Ascending aorta (tissue), 2 donors: ENCODE results near the gene GPR27. TPM values are rescaled to one million over a fixed set of nuclear protein-coding genes. Genes with fewer than 3 reads are reported as not detected.
A peak's percentile ranks its signal among the peaks of the same experiment; 100 is the strongest.

Source experiments
- DNase-seq, 2 donors: peaks; one replicate each; pipeline ENCODE4 v3.0.0-alpha.2; 2019; ENCODE audit warnings: low spot score in 2 of 2
- H3K27ac ChIP-seq, 2 donors: fragments of 200-600 bp; sonication (generic); one replicate each; pipeline ENCODE4 v1.5.1; 2016 to 2017; ENCODE audit warnings: mild to moderate bottlenecking in 1 of 2
- H3K27me3 ChIP-seq: fragments of 200-600 bp; sonication (generic); one replicate; pipeline ENCODE4 v1.5.1; 2017
- H3K36me3 ChIP-seq, 2 donors: fragments of 200-600 bp; sonication (generic); one replicate each; pipeline ENCODE4 v1.5.1; 2016
- H3K4me1 ChIP-seq, 2 donors: fragments of 200-600 bp; sonication (generic); one replicate each; pipeline ENCODE4 v1.5.1; 2016 to 2017; ENCODE audit warnings: mild to moderate bottlenecking in 1 of 2
- H3K4me3 ChIP-seq, 2 donors: fragments of 200-600 bp; sonication (generic); one replicate each; pipeline ENCODE4 v1.5.1; 2016 to 2017; ENCODE audit warnings: mild to moderate bottlenecking in 1 of 2
- H3K9me3 ChIP-seq, 2 donors: fragments of 200-600 bp; sonication (generic); one replicate each; pipeline ENCODE4 v1.5.1; 2016
- CTCF ChIP-seq, 3 experiments: fragments of 200-600 bp in 2 of 3; fragments of 450-650 bp in 1 of 3; sonication (generic) in 2 of 3; IDR thresholded peaks; one replicate each; pipeline ENCODE4 v1.5.1; 2016 to 2019; ENCODE audit warnings: antibody characterized with exemption in 3 of 3, mild to moderate bottlenecking in 1 of 3, moderate library complexity in 1 of 3
- intact Hi-C: fragments of 100-400 bp; cut with DNase I; formaldehyde crosslinking; loops from one replicate; pipeline ENCODE4 v1.15.1; 2023
- total RNA-seq: library from RNA; depleted of rRNA; stranded (reverse); fragments of >200 nt; gene quantifications from one replicate; pipeline ENCODE4 v1.1.0, GENCODE V29; 2016

GPR27 gene
- total RNA-seq, 1 donor from 2014 or later = 2.4 TPM

GRCh38 chr3:71779674-71780377, 26.2 kb downstream of the GPR27 start:
- intact Hi-C loops = no loop called here
- H3K9me3 ChIP-seq = no peaks in the 10 kb centered on the region
- H3K4me1 ChIP-seq = peaks cover 3 to 8% of the 10 kb centered on the region in 2 donors
- no peaks in the 10 kb centered on the region for H3K36me3 ChIP-seq
- DNase-seq = no peak
- H3K27ac ChIP-seq = no peak overlapping the region
- no peak for TF ChIP-seq CTCF (IDR thresholded peaks at IDR 0.05)
- peaks cover 26% of the 10 kb centered on the region for H3K27me3 ChIP-seq
- H3K4me3 ChIP-seq = no peak overlapping the region

GRCh38 chr3:71780430-71780829, 26.8 kb downstream of the GPR27 start:
- no peaks in the 10 kb centered on the region for H3K36me3 ChIP-seq
- H3K4me3 ChIP-seq = no peak overlapping the region
- H3K9me3 ChIP-seq = no peaks in the 10 kb centered on the region

GRCh38 chr3:71783152-71783551, 29.5 kb downstream of the GPR27 start:
- no peak overlapping the region for H3K27ac ChIP-seq
- TF ChIP-seq CTCF (IDR thresholded peaks at IDR 0.05) = no peak
- H3K4me3 ChIP-seq = no peak overlapping the region
- no peaks in the 10 kb centered on the region for H3K36me3 ChIP-seq
- DNase-seq = no peak
- intact Hi-C loops = no loop called here
- H3K4me1 ChIP-seq = peaks cover 4 to 9% of the 10 kb centered on the region in 2 donors
- H3K9me3 ChIP-seq = no peaks in the 10 kb centered on the region
- H3K27me3 ChIP-seq = peaks cover 26% of the 10 kb centered on the region

More at GRCh38 chr3:71780430-71780829, 26.8 kb downstream of the GPR27 start:
- no peak for DNase-seq
- no peak overlapping the region for H3K27ac ChIP-seq
- intact Hi-C loops = no loop called here
- peaks cover 4 to 9% of the 10 kb centered on the region in 2 donors for H3K4me1 ChIP-seq
- TF ChIP-seq CTCF (IDR thresholded peaks at IDR 0.05) = no peak
- peaks cover 26% of the 10 kb centered on the region for H3K27me3 ChIP-seq

DNA sequence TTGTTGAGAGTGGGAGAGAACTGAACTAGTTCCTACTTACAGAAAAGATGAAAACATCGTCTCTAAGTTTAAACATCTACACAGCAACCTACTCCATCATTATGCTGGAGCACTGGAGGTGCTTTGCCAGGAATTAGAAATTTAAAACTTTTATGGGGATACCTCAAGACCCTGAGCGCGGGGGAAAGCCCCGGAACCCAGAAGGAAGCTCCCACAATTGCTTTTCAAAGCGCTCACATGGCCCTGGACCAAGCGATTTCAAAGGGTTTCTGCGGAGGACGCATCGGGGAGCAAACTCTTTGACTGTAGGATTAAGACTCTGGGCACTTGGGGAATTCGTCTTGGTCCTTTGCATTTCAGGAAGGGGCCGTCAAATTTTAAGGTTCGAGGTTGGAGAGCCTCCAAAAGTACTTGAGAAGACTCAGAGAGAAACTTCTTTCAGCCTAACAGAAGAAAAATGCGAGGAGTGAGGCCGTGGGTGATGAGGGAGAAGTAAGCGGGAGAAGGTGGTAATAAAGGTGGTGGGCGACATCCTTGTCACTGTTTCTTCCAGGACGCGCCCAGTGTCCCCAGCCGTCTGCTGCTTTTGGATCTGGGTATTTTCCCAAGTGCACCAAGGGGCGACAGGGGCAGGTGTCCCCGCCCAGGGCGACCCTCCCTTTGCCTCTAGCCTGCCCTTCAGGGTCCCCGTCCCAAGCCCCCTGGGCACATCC, 30.7 kb downstream of the GPR27 start:
- Histone ChIP-seq H3K9me3 (no peaks in the 10 kb centered on the region), H3K4me3 (peak overlapping the region; percentile 45 to 55), H3K27me3 (peaks cover 25% of the 10 kb centered on the region), H3K36me3 (no peaks in the 10 kb centered on the region), H3K27ac (no peak overlapping the region), H3K4me1 (peaks cover 4 to 9% of the 10 kb centered on the region in 2 donors)
- no peak for TF ChIP-seq CTCF (IDR thresholded peaks at IDR 0.05)
- DNase-seq = no peak
- intact Hi-C loops = no loop called here

DNA sequence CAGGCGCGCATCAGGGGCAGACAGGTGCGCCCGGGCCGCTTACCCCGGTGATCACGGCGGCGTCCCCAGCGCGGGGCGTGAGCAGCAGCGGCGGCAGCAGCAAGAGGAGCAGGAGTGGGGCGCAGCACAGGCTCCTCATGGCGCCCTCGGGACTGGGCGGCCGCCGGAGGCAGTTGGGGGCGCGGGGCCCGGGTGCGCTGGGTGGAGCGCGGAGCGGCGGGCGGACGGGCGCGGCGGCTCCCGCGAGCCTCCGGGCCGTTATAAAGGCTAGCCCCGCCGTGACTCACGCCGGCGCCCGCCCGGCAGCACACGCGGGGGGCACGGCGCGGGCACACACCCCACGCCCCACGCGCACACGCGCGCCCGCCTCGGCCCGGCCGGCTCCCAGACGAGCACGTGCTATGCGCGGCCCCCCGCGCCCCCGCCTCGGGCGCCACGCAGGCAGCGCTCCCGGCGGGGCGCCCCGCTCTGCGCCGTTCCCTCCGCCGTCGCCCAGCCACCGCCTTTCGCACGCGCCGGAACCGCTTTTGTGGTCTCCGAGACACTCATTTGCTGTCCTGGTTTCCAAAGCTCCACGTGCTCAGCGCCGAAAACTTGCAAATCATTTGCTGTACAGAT, 31.4 kb downstream of the GPR27 start, which contains the start of gene PROK2:
Gene PROK2 (minus strand): TSS at position 235 of the 618 bp plus-strand sequence. CDS start 96 bp downstream, at position 139.
- peaks cover 4 to 9% of the 10 kb centered on the region in 2 donors for H3K4me1 ChIP-seq
- no peak for DNase-seq
- H3K4me3 ChIP-seq = peak within 1 kb of the TSS; percentile 45 to 55
- TF ChIP-seq CTCF (IDR thresholded peaks at IDR 0.05) = no peak
- intact Hi-C loops = no loop called here
- H3K27me3 ChIP-seq = peaks cover 23% of the 10 kb centered on the region
- H3K27ac ChIP-seq = no peak within 1 kb of the TSS
- no peaks in the 10 kb centered on the region for H3K36me3 ChIP-seq
- H3K9me3 ChIP-seq = no peaks in the 10 kb centered on the region
